ENCODE data around the gene RBM4. TPM values are rescaled to one million over a fixed set of nuclear protein-coding genes. Genes with fewer than 3 reads are reported as not detected.
"Not testable (repeated sequence)": the region's sequence is repeated elsewhere in the genome, so short reads cannot be mapped to it uniquely, and the experiment has no call there.

Gene RBM4
- total and polyA plus RNA-seq, 2 experiments from 2014 or later: 146 to 147 TPM

GRCh38 chr11:66639066-66639813 is 737 bp downstream of the RBM4 start (continued):
- TF ChIP-seq, protein P1, sequence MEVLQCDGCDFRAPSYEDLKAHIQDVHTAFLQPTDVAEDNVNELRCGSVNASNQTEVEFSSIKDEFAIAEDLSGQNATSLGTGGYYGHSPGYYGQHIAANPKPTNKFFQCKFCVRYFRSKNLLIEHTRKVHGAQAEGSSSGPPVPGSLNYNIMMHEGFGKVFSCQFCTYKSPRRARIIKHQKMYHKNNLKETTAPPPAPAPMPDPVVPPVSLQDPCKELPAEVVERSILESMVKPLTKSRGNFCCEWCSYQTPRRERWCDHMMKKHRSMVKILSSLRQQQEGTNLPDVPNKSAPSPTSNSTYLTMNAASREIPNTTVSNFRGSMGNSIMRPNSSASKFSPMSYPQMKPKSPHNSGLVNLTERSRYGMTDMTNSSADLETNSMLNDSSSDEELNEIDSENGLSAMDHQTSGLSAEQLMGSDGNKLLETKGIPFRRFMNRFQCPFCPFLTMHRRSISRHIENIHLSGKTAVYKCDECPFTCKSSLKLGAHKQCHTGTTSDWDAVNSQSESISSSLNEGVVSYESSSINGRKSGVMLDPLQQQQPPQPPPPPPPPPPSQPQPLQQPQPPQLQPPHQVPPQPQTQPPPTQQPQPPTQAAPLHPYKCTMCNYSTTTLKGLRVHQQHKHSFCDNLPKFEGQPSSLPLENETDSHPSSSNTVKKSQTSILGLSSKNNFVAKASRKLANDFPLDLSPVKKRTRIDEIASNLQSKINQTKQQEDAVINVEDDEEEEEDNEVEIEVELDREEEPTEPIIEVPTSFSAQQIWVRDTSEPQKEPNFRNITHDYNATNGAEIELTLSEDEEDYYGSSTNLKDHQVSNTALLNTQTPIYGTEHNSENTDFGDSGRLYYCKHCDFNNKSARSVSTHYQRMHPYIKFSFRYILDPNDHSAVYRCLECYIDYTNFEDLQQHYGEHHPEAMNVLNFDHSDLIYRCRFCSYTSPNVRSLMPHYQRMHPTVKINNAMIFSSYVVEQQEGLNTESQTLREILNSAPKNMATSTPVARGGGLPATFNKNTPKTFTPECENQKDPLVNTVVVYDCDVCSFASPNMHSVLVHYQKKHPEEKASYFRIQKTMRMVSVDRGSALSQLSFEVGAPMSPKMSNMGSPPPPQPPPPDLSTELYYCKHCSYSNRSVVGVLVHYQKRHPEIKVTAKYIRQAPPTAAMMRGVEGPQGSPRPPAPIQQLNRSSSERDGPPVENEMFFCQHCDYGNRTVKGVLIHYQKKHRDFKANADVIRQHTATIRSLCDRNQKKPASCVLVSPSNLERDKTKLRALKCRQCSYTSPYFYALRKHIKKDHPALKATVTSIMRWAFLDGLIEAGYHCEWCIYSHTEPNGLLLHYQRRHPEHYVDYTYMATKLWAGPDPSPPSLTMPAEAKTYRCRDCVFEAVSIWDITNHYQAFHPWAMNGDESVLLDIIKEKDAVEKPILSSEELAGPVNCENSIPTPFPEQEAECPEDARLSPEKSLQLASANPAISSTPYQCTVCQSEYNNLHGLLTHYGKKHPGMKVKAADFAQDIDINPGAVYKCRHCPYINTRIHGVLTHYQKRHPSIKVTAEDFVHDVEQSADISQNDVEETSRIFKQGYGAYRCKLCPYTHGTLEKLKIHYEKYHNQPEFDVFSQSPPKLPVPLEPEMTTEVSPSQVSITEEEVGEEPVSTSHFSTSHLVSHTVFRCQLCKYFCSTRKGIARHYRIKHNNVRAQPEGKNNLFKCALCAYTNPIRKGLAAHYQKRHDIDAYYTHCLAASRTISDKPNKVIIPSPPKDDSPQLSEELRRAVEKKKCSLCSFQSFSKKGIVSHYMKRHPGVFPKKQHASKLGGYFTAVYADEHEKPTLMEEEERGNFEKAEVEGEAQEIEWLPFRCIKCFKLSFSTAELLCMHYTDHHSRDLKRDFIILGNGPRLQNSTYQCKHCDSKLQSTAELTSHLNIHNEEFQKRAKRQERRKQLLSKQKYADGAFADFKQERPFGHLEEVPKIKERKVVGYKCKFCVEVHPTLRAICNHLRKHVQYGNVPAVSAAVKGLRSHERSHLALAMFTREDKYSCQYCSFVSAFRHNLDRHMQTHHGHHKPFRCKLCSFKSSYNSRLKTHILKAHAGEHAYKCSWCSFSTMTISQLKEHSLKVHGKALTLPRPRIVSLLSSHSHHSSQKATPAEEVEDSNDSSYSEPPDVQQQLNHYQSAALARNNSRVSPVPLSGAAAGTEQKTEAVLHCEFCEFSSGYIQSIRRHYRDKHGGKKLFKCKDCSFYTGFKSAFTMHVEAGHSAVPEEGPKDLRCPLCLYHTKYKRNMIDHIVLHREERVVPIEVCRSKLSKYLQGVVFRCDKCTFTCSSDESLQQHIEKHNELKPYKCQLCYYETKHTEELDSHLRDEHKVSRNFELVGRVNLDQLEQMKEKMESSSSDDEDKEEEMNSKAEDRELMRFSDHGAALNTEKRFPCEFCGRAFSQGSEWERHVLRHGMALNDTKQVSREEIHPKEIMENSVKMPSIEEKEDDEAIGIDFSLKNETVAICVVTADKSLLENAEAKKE (CRISPR knock-in tag; IDR thresholded peaks at IDR 0.05): no peak
- TF ChIP-seq EZH2 (IDR thresholded peaks at IDR 0.05; ENCODE audit: low read depth, unreplicated experiment): no peak
- TF ChIP-seq, protein P2, sequence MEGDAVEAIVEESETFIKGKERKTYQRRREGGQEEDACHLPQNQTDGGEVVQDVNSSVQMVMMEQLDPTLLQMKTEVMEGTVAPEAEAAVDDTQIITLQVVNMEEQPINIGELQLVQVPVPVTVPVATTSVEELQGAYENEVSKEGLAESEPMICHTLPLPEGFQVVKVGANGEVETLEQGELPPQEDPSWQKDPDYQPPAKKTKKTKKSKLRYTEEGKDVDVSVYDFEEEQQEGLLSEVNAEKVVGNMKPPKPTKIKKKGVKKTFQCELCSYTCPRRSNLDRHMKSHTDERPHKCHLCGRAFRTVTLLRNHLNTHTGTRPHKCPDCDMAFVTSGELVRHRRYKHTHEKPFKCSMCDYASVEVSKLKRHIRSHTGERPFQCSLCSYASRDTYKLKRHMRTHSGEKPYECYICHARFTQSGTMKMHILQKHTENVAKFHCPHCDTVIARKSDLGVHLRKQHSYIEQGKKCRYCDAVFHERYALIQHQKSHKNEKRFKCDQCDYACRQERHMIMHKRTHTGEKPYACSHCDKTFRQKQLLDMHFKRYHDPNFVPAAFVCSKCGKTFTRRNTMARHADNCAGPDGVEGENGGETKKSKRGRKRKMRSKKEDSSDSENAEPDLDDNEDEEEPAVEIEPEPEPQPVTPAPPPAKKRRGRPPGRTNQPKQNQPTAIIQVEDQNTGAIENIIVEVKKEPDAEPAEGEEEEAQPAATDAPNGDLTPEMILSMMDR (conservative IDR thresholded peaks at IDR 0.05; ENCODE audit: low read depth in 2 of 2): no peak
- no peak for TF ChIP-seq STAT1 (IDR thresholded peaks at IDR 0.05; ENCODE audit: unreplicated experiment)
- TF ChIP-seq CREB1 (CRISPR knock-in tag; IDR thresholded peaks at IDR 0.05; ENCODE audit: low read depth): no peak

DNA sequence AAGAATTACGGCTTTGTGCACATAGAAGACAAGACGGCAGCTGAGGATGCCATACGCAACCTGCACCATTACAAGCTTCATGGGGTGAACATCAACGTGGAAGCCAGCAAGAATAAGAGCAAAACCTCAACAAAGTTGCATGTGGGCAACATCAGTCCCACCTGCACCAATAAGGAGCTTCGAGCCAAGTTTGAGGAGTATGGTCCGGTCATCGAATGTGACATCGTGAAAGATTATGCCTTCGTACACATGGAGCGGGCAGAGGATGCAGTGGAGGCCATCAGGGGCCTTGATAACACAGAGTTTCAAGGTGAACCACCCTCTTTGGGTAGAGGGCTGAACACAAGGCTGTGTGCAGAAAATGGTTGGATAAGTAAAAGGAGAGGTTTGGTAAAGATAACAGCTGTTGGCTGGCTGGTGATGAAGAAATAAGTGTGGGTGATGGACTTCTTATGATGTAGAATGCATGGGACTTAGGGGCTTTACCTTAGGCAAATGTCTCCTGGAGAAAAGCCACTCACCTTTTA is 1.4 kb downstream of the RBM4 start:
- Mint-ChIP-seq H3K4me1 (peaks cover 56% of the 10 kb centered on the region), H3K27ac (peak overlapping the region; percentile 100; the same call in 1 of the 2 replicates), H3K4me3 (peak overlapping the region; percentile 97), H3K27me3 (ENCODE audit: insufficient read depth, low read depth, poor library complexity) (peaks cover 26% of the 10 kb centered on the region), H3K36me3 (ENCODE audit: low read depth) (peaks cover 68% of the 10 kb centered on the region)
- H3K9me3 Mint-ChIP-seq; DNase-seq (ENCODE audit: low spot score); H2AFZ ChIP-seq; H3K9me2 ChIP-seq (ENCODE audit: insufficient read depth); ATAC-seq; H3K27me3 ChIP-seq (ENCODE audit: insufficient read depth): not testable (repeated sequence)
- Histone ChIP-seq H3K27ac (ENCODE audit: low read depth) (0 out of 2 replicates have a peak overlapping the region, but pooled peaks have one; percentile 26), H3K79me2 (replicated peaks; ENCODE audit: insufficient read depth) (peaks cover 89% of the 10 kb centered on the region), H3K4me3 (peak overlapping the region; percentile 94), H3K4me2 (peak overlapping the region; percentile 99), H3K4me1 (ENCODE audit: insufficient read depth) (peaks cover 36% of the 10 kb centered on the region), H3K36me3 (ENCODE audit: insufficient read depth) (peaks cover 49% of the 10 kb centered on the region), H4K20me1 (replicated peaks; ENCODE audit: insufficient read depth) (peaks cover 58% of the 10 kb centered on the region), H3F3A (replicated peaks; ENCODE audit: low read depth) (peaks cover 24% of the 10 kb centered on the region; the same call in 1 of the 2 replicates)

All from GM23338 (cell line).